Measurements from ENCODE around the gene PRKN.

The PRKN gene

DNA sequence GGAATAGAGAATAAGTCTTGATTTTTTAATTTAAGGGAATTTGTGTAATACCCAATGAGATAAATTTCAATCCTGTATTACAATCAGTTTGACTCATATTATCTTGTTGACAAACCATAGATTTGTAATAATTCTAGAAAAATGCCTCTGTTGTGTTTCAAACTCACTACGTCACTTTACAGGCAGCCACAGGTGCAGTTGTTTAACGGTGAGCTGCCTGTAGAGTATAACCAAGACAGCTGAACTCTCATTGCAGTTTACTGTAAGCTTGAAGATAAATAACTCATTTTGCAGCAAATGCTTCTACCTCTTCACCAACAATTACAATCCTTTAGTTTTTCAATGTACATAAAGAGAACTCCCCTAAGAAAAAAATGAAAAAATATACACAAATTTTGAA is 114.3 kb downstream of the PRKN start:
- DNase-seq: no peak

DNA sequence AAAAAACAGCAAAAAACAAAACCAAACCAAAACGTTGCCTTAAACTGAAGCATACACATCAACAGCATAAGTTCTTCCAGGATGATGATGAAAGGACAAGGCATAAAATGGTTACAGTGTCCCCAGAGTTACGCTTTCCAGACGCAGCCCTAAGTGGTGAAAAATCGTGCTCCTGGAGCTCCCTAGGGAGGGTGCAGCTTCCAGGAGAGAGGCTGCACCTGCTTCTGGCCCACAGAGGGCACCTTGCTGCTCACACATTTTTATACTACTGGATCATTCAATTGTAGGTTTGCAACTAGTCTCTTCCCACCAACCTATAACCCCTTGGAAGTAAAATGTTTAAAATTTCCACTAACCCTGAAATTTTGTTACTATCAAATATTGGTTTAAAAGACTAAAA is 115.0 kb downstream of the PRKN start:
- no peak for DNase-seq

DNA sequence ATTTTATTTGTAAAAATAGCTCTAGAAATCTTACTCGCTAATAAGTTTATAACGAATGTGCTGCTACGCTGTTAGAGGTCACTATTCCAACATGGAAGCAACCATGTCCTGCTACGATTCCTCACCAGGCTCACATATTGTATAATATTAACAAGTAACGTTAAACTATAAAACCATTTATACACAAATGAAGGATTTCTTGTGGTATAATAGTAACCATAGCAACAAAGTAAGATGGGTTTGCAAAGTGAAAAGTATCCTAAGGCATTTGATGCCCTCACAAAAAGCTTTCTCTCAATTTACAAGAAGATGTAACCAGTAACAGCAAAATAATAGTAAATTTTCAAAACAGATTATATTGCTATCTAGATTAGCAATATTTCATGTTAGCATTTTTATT is 117.2 kb downstream of the PRKN start:
- DNase-seq: no peak

DNA sequence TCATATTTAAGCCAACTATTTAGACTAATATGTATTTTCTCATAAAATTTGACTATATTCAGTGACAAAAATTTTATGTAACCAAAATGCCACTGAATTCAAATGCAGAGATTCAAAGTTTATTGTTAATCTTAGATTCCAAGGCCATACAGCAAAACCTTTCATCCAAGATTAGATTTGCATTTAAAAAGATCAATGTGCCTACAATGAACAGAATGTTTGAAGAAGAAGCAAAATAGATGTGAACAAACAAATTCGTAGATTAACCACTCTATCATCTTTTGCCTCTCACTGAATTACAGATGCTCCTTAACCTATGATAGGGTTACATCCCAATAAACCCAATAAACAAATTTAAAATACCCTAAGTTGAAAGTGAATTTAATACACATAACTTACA is 121.7 kb downstream of the PRKN start:
- no peak for DNase-seq

DNA sequence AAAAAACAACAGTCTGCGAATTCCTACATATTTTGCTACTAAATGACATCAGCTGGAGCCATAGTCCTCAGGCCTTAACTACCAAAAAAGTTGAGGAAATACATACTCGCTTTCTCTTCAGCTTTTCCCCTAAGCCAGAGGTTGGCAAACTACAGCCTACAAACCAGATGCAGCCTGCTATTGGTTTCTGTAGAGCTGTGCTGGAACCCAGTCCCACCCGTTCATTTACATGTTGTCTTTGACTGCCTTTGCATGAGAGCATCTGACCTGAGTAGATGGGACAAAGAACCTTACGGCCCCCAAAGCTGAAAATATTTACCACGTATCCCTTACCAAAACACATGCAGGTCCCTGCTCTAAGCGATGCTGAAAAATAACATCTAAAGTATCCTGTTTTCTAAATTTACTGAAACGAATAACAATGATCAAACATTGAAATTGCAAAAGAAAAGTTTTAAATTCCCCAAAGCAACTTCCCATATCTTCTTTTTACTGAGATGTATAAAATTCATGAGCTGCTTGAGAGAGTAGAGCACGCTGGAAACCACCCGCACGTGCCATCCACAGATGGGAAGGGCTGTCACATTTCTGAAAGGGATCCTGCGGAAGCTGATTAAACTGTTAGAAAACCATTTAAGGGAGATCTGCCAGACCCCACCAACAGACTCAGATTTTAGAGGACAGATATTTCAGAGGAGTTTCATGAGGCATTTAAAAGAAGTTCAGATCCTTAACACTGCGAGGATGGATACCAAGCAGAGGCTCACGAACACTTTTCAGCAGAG is 124.1 kb downstream of the PRKN start:
- DNase-seq: no peak

DNA sequence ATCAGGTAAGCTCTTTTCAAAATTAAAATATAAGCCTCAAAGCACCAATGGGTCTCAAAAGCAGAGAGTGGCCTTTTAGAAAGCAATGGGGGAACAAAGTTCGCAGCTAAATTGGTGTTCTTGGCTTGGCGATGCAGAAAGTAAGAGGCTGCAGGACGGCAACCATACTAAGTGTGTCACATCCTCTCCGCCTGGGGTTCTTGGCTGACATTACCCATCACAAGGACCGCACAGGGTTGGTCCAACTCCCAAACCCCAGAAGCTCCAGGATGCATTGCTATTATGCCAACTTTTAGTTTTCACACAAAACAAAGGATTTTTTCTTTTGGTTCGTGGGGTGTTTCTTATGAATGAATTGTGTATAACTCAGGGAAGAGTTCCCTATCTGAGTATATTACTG is 124.8 kb downstream of the PRKN start:
- peak in 1 of 14 donors; percentile 2 for DNase-seq

DNA sequence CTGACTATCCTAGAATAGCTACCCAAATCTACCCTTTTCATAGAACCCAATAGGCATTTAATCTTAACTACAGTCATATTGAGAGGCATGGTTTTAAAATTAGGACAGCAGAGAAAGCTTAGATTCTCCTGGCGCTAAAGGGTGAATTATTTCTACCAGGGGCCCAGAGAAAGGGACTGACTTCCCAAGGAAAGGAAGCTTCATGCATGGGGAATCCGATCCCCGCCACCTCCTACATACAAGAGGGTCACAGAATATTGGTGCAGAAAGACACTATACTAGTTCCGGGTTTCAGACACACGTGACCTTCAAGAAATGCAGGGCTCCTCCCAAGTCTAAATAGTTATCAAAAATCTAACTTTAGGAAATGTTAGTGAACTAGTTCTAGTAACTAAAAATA is 130.9 kb downstream of the PRKN start:
- DNase-seq: no peak

DNA sequence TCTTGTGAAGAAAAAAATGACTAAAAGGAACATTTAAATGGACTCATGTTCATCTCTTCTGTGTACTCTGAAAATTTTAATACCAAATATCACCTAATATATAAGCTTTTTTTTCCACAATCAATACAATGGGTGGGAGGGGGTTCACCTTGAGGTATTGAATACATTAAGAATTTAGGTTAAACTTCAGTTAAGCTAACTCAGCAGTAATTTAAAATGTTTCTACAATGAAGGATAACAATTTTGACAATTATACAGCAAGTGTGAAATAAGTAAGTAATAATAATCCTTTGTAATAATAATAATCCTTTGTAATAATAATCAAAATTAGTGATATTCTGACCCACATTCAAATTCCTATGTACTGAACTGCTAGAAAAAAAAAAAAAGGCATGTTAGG is 136.0 kb downstream of the PRKN start:
- DNase-seq: no peak

DNA sequence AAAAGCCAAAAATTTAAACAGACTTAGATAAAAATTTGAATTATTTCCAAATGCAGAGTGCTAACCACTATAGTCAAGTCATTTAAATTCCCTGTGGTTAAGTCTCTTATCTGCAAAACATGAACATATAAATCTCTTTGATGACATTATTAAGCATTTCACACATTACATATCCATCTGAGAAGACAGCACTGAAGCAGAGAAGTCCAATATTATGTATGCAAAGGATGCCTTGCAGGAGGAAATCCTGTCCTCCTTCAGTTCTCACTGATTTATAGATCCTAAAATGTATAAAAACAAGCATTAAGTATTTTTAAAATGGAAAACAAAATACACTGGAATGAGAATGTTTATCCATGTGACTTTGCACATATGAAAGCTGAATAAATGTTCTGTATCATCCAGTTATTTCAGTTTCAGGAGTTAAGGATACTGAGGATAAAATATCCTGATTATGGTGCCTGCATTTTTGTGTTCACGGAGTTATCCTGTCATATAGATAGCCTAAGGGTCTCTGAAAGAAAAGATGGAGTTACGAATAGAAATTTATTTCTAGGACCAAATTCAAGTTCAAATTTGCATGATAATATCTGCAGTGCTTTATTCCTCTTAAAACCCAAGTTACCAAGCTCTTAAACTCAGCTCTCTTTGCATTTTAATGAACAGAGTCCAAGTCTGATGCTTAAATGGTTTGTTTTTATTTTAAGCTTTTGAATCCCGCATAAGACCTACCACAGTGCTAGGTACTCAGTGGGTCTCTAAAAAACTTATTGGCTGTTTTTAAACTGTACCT is 145.4 kb downstream of the PRKN start:
- DNase-seq: no peak

DNA sequence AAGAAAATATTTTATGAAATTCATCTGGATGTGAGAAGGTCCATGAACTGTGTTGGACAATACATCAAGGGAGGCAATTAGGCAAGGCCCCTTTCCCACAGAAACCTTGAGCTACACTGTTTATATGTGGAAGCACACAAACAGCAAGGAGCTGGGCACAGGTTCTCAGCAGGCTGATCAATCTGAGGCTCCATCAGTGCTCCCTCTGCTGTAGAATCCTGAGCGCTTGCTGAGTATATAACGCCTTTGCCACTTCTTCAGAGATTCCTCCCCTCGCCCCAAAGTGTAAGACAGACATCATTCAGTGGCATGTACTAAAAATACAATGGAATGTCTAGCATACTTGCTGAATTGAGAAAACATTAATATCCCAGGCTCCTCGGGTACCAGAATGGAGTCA is 146.9 kb downstream of the PRKN start:
- no peak for DNase-seq

DNA sequence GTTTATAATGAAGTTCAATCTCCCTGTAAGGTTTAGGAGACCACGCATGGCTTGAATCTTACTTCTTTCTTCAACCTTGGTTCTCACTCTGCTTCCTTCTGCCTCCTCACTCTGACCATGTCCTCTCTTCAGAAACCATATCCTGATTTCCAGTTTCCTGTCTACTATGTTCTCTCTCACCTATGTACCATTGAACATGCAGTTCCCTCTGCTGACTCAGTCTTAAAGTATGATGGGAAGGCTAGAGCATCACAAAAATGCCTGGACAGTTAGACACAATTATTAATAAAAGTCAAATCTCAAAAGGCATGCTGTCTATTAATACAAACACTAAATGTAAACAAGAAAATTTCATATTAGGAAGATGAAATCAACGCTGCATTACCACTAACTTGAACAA is 151.6 kb downstream of the PRKN start:
- DNase-seq: no peak

DNA sequence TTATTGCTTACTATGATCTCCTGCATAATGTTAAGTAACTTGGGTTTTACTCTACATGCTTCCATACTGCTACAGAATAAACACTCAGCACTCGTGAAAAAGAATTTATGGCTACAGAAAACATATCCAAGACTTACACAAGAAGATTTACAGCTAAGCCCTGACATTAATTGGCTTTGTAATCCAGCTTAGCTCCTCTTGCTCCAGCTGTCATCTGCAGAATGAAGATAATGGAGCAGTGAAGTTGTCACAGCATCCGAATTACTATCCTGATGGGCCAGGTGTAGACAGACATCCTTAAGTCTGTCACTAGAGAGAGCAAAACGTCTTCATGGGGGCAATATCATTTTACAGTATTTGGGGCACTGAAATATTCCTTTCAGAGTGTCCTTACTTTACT is 155.3 kb downstream of the PRKN start:
- DNase-seq: no peak

DNA sequence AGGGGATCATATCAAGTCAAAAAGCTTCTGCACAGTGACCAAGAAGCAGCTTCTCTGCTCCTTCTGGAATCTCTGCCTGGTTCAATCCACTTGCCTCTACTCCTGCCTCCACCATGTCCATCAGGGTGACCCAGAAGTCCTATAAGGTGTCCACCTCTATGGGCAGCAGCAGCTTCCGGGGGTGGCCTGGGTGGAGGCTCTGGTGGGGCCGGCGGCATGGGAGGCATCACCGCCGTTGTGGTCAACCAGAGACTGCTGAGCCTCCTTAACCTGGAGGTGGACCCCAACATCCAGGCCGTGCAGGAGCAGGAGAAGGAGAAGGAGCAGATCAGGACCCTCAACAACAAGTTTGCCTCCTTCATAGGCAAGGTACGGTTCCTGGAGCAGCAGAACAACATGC is 159.3 kb downstream of the PRKN start:
- no peak for DNase-seq

DNA sequence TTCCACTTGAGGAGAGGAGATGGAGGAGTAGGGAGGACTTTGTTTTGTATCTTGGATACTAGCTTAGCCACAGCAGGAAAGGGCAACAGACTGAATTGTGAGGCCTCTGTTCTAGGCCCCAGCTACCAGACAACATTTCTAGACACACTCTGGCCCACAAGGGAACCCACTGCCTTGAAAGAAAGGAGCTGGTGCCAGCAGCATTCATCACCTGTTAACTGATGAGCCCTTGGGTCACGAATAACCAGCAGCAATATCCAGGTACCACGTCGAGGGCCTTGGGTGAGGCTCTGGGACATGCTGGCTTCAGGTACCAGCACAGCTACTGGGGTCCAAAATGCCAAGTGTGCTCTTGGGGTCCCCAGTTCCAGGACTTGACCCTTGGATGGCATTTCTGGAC is 165.5 kb downstream of the PRKN start:
- no peak for DNase-seq

DNA sequence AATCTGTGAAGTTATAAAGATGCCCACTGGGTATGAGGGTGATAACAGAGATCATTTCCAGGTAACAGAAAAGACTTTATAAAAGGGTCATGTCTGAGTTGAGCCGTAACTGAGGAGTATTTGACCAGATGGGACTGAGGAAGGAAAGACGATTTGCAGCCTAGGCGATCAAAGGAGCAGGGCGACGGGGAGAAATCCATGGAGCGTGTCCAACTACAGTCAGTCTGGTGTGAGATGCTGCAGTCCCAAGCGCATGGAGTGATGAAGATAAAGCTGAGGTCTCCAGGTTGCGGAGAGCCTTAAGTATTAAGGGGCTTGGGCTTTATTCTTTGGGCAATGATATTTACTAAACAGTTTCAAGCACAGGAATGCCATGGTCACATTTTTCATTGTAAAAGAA is 166.7 kb downstream of the PRKN start:
- no peak for DNase-seq

DNA sequence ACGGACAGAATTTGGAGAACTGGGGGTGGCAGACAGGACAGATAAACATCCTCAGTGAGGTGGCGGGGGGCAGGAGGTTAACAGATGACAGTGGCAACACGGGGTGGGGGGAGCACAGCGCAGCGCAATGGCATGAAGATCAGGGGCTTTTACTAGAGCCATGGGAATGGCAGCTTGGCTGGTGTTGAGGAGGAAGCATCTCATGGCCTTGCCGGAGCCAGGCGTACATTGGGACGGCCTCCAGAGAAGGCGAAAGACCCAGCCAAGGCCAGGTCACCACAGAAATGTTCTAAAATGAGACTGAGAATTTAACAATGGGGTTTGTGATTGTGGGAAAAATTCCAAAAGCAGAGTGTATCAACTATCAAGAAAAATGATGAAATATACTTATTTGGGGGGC is 173.0 kb downstream of the PRKN start:
- no peak for DNase-seq

DNA sequence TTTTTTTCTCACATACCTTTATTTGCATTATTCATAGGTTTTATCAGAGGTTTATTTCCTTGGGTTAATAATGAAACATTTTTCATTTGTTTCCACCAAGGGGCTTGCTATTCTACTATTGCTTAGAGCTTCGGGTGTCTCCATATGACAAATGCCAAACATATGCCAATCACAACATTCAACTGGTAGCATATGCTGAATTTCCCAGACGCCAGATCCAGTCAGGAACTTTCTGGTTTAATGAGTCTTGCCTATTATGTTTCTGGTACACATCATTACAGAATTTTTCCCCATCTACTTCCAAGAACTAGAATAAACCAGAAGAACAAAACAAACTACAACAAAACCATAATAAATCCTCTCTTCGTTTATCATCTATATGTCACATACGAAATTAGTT is 180.7 kb downstream of the PRKN start:
- DNase-seq: no peak

DNA sequence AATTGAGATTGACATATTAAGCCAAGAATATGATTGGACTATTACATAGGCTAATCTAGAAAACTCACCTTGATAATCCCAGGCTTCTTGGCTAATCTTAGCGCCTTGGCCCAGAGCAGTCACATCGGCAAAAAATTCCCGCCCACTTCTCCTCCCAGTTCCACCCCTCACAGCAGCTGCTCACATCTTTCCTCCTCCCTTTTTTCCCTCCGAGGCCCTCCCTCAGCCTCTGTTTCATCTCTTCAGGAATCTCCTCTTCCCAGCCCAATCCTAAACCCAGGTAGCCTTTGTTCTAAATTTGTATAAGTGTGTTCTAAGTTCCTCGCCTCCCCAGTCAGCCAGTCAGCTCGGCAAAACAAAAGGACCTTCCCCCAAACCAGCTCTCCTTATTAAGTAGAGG is 184.3 kb downstream of the PRKN start:
- DNase-seq: no peak

DNA sequence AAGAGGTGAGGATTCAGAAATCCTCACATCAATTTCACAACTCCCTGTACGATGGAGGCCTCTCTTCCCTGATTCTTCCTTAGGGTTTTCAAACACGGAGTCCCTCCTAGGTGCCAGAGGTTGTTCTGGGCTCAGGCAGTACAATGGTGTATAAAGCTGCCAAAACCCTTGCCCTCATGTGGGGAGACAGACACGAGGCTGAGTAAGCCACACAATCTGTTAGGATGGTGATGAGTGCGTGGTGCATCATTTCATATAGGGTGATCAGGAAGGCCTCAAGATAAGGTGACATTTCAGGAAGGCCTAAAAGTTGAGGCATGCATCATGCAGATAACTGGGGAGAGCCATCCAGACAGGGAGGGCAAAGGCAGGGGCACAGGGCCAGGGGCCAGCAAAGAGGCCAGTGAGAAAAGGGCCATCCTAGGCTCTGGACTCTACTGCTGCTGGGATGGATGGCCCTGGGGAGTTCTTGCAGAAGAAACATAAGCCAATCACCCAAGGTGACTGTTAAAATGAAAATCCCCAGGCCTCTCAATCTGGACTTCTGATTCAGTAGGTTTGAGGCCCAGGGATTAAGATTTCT is 186.5 kb downstream of the PRKN start:
- no peak for DNase-seq

DNA sequence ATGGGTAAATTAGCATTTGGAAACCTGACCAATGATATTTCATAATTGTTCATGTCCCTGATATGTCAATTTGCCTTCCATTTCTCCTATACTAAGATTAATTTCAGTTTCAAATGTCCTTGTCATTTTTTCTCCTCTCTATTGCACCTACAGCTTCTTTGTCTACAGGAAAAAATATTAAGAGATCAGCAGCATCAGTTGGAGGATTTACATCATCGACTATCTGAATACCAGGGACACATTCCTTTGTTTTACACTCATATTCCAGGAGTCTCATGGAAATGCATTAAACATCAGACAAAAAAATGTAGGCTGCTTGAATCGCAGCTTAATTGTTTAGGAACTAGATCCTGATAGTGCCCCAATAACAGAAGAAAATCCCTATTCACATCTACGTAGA is 188.2 kb downstream of the PRKN start:
- no peak for DNase-seq

DNA sequence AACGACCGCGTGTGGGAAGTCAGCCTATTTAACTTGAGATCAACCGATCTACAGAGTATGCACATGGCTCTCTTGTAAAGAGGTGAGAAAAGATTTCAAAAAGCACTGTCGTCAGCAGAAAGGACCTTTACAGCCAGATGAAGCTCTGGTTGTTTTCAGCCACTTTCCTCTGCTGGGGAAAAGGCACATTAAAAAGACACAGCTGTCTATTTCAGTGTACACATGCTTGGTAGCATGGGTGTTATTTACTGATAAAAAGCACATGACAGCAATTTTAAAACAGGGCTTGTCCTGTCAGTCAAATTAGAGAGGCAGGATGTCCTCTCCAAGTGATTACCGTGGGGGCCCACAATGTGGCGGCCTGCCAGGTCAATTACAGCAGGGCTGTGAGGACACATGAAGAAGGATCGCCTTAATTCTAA is 188.9 kb downstream of the PRKN start:
- DNase-seq: no peak

DNA sequence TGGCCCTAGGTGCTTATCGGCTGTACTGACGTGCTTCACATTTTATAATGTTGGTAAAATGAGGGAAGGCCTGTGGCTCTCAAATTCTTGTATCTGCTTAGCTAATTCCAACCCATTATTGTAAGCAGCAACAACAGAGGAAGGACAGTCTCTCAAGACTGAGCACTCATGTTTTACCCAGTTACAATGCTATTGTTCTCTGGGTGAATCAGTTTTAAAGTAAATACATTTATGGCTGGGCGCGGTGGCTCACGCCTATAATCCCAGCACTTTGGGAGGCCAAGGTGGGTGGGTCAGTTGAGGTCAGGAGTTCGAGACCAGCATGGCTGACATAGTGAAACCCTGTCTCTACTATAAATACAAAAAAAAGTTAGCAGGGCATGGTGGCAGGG is 194.6 kb downstream of the PRKN start:
- no peak for DNase-seq

DNA sequence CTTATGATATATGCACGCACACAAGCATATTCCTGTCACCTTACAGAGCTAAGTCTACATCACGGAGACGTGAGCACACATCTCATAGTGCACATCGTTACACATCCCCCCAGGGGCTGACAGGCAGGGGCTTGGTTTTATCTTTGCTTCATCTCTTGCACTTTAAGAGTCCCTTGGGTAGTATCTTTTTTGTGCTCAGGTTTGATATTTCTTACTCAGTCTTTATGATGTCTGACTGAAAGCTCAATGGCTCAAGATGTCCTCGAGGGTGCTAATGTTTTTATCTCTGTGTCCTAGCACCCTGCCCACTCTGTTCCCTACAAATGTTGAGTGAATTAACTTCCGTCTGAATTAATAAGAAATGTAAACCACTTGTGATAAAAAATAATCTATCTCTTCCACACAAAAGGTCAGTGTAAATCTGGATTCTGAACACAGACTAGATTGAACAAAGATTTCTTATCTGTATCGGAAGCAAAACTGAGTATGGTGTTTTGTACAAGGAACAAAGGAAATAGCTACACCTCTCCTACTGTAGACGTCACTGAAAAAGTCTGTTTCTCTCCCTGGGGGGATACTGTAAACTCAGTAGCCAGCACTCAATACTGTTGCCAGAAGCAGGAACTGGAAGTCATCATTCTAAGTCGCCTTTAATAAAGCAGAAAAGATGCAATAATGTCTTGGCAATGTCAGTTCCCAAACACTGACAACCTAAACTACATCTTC is 195.1 kb downstream of the PRKN start:
- no peak for DNase-seq
